ENCODE measurements around the gene OTOG.

DNA sequence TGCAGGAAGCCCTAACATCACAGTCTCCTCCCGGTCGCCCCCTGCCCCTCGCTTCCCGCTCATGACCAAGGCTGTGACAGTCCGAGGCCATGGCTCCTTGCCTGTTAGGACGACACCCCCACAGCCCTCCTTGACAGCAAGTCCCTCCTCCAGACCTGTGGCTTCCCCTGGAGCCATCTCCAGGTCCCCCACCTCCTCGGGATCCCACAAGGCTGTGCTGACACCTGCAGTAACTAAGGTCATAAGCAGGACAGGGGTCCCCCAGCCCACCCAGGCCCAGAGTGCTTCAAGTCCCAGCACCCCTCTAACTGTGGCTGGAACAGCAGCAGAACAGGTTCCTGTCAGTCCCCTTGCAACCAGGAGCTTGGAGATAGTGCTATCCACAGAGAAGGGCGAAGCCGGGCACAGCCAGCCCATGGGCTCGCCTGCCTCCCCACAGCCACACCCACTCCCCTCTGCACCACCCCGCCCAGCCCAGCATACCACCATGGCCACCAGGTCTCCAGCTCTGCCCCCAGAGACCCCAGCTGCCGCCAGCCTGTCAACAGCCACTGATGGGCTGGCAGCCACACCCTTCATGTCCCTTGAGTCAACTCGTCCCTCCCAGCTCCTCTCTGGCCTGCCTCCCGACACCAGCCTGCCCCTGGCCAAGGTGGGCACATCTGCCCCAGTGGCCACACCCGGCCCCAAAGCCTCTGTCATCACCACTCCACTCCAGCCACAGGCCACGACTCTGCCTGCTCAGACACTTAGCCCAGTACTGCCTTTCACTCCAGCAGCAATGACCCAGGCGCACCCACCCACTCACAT, 63.2 kb downstream of the OTOG start:
- TF ChIP-seq, protein P1, sequence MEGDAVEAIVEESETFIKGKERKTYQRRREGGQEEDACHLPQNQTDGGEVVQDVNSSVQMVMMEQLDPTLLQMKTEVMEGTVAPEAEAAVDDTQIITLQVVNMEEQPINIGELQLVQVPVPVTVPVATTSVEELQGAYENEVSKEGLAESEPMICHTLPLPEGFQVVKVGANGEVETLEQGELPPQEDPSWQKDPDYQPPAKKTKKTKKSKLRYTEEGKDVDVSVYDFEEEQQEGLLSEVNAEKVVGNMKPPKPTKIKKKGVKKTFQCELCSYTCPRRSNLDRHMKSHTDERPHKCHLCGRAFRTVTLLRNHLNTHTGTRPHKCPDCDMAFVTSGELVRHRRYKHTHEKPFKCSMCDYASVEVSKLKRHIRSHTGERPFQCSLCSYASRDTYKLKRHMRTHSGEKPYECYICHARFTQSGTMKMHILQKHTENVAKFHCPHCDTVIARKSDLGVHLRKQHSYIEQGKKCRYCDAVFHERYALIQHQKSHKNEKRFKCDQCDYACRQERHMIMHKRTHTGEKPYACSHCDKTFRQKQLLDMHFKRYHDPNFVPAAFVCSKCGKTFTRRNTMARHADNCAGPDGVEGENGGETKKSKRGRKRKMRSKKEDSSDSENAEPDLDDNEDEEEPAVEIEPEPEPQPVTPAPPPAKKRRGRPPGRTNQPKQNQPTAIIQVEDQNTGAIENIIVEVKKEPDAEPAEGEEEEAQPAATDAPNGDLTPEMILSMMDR (IDR thresholded peaks at IDR 0.05; ENCODE audit: low read depth, low read length): no peak
- TF ChIP-seq, protein P2, sequence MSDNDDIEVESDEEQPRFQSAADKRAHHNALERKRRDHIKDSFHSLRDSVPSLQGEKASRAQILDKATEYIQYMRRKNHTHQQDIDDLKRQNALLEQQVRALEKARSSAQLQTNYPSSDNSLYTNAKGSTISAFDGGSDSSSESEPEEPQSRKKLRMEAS (IDR thresholded peaks at IDR 0.05; ENCODE audit: low read depth, low read length): no peak
- no peak for TF ChIP-seq POLR2A (IDR thresholded peaks at IDR 0.05; ENCODE audit: extremely low read depth, insufficient read length)

Data from NB4 (cell line).